Spleen (tissue), 11 donors: ENCODE data around the gene RBM47. TPM values are rescaled to one million over a fixed set of nuclear protein-coding genes. Genes with fewer than 3 reads are reported as not detected.
A peak's percentile ranks its signal among the peaks of the same experiment; 100 is the strongest.

ENCODE experiments used
- DNase-seq: peaks from one replicate; pipeline ENCODE4 v3.0.0-alpha.2; 2020
- H3K27ac ChIP-seq, 8 donors: fragments of 200-600 bp; sonication (generic) in 7 of 8; 1 replicate in 4 of 8; 2 replicates in 4 of 8; pipeline versions ENCODE4 v1.5.0 to v1.8.0; 2016 to 2021; ENCODE audit warnings: inconsistent platforms in 4 of 8, mild to moderate bottlenecking in 4 of 8, moderate library complexity in 1 of 8
- H3K27me3 ChIP-seq, 7 donors: fragments of 200-600 bp; sonication (generic) in 6 of 7; replicated peaks in 1 of 7; 1 replicate in 4 of 7; 2 replicates in 3 of 7; pipeline versions ENCODE4 v1.5.0 to v1.8.0; 2016 to 2021; ENCODE audit warnings: inconsistent platforms in 3 of 7, mild to moderate bottlenecking in 1 of 7
- H3K36me3 ChIP-seq, 6 donors: fragments of 200-600 bp; sonication (generic) in 5 of 6; 1 replicate in 4 of 6; 2 replicates in 2 of 6; pipeline versions ENCODE4 v1.5.0 to v1.8.0; 2016 to 2021; ENCODE audit warnings: inconsistent platforms in 2 of 6
- H3K4me1 ChIP-seq, 6 donors: fragments of 200-600 bp; sonication (generic) in 5 of 6; 1 replicate in 3 of 6; 2 replicates in 3 of 6; pipeline versions ENCODE4 v1.5.0 to v1.8.0; 2016 to 2021; ENCODE audit warnings: inconsistent platforms in 3 of 6
- H3K4me3 ChIP-seq, 8 donors: fragments of 200-600 bp; sonication (generic) in 7 of 8; 1 replicate in 4 of 8; 2 replicates in 4 of 8; pipeline versions ENCODE4 v1.5.0 to v1.8.0; 2016 to 2021; ENCODE audit warnings: inconsistent platforms in 4 of 8, mild to moderate bottlenecking in 4 of 8, moderate library complexity in 2 of 8
- H3K9me3 ChIP-seq, 8 donors: fragments of 200-600 bp; sonication (generic) in 7 of 8; 1 replicate in 4 of 8; 2 replicates in 4 of 8; pipeline versions ENCODE4 v1.5.0 to v1.8.0; 2016 to 2021; ENCODE audit warnings: inconsistent platforms in 4 of 8
- CTCF ChIP-seq, 11 experiments: fragments of 200-600 bp in 7 of 11; fragments of 450-650 bp in 4 of 11; sonication (generic) in 4 of 11; IDR thresholded peaks in 8 of 11; conservative IDR thresholded peaks in 3 of 11; 1 replicate in 7 of 11; 2 replicates in 4 of 11; pipeline versions ENCODE4 v1.4.0 to v1.8.0; 2016 to 2021; ENCODE audit warnings: antibody characterized with exemption in 11 of 11, inconsistent platforms in 4 of 11, mild to moderate bottlenecking in 1 of 11
- POLR2A ChIP-seq, 3 donors: fragments of 450-650 bp; IDR thresholded peaks; one replicate each; pipeline ENCODE4 v1.5.1; 2017; ENCODE audit warnings: antibody characterized with exemption in 3 of 3, mild to moderate bottlenecking in 1 of 3
- POLR2AphosphoS5 ChIP-seq, 3 donors: sonication (generic); formaldehyde crosslinking; IDR thresholded peaks; one replicate each; pipeline ENCODE4 v1.5.1; 2017; ENCODE audit warnings: antibody characterized with exemption in 3 of 3
- WGBS, 5 donors: extraction: QIAGEN DNeasy Blood & Tissue Kit in 3 of 5; methylation state at CpG; one replicate each; pipeline versions ENCODE4 v1.1.5 to v1.1.7; 2013 to 2018; 5-methylcytosine and 5-hydroxymethylcytosine counted together
- intact Hi-C: fragments of 100-400 bp; cut with DNase I; formaldehyde crosslinking; loops from one replicate; pipeline ENCODE4 v1.15.0; 2023; ENCODE audit warnings: low total_unique reads
- polyA plus RNA-seq, 3 donors: library from polyadenylated mRNA; stranded (reverse); fragments of 200-250 nt; gene quantifications; one replicate each; pipeline ENCODE4 v1.2.1, GENCODE V29; 2013
- total RNA-seq, 7 donors: library from RNA; depleted of rRNA in 3 of 7; stranded (reverse); fragments of >200 nt in 3 of 7; fragmentation: NEBNext Ultra II Directional in 4 of 7; extraction: Animal tissue kit (Norgen Biotek cat#: 25700) in 4 of 7; gene quantifications; one replicate each; pipeline versions ENCODE4 v1.1.0 to v1.2.1, GENCODE V29; 2016 to 2021
- donor health status: healthy with polysubstance abuse.
- donor health status: DM: no; HTN: no; CAD: no; lungs with moderate emphysema.
- donor health status: DM: no; HTN: no; CAD: no.
- donor health status: Bipolar disorder and iron deficiency.
- donor health status: healthy.
- donor health status: DM: no; HTN: no; CAD: no.
- donor health status: DM: yes; HTN: yes; CAD: no.

The RBM47 gene
- total and polyA plus RNA-seq, 10 donors: 6.0 to 164 (median 77.9) TPM

DNA sequence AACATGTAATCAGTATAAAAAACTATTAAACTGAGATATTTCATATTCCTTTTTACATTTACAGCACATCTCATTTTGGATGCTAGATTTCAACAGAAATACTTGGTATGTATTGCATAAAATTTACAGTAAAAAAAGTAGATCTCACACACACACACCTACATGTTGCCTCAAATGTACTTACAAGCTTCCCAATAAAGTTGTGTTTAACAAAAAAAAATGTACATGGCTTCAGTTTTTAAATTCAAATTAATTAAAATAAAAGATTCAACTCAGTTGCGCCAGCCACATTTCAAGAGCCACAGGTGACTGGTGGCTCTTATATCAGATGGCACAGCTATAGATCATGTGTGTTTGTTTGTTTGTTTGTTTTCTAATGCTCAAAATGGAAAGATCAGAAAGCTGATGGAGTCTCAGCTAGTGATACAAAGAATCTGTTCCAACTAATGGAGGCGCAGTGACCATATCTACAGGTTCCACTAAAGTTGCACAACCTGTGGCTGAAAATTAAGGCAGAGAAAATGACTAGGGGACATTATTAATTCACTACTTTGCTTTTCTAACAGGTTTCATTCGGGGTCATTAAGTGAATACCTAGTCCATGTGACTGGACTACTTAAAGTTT, 45.0 kb downstream of the RBM47 start:
- Histone ChIP-seq H3K36me3 (peaks cover 0 to 19% (median 0%) of the 10 kb centered on the region in 6 donors), H3K9me3 (no peaks in the 10 kb centered on the region), H3K4me3 (no peak overlapping the region), H3K4me1 (peaks cover 4 to 71% (median 31%) of the 10 kb centered on the region in 6 donors), H3K27ac (peak overlapping the region in 6 of 8 donors; percentile 4 to 89 (median 81)), H3K27me3 (no peaks in the 10 kb centered on the region)
- 91 to 97% (median 94%) methylated on average over 3 of the region's 3 CpGs for WGBS, 5 donors
- intact Hi-C loops: no loop called here
- no peak for DNase-seq
- TF ChIP-seq POLR2AphosphoS5 (IDR thresholded peaks at IDR 0.05): no peak
- no peak for TF ChIP-seq POLR2A (IDR thresholded peaks at IDR 0.05)
- no peak for TF ChIP-seq CTCF (IDR thresholded peaks at IDR 0.05 in 8 of 11, conservative IDR thresholded peaks at IDR 0.05 in 3 of 11)

DNA sequence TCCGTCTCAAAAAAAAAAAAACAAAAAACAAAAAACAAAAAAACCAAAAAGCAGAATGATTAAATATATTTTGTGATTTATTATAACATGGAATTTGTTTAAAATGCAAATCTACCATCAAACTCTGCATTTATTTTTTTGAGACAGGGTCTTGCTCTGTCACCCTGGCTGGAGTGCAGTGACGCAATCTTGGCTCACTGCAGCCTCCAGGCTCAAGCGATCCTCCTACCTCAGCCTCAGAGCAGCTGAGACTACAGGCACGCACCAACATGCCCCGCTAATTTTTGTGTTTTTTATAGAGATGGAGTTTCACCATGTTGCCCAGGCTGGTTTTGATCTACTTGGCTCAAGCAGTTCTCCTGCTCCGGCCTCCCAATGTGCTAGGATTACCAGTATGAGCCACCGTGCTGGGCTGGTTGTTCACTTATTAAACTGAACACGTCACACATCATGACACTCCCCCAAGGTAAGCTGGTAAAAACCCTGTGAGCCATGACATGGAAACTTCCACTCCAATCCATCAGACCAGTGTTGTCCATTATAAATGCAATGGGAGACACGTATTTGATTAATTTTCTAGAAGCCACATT, 45.7 kb downstream of the RBM47 start:
- 92 to 98% (median 95%) methylated on average over 9 of the region's 9 CpGs for WGBS, 5 donors
- Histone ChIP-seq H3K4me3 (no peak overlapping the region), H3K27ac (peak overlapping the region in 2 of 8 donors; percentile 6 to 89), H3K27me3 (no peaks in the 10 kb centered on the region), H3K36me3 (peaks cover 0 to 12% (median 0%) of the 10 kb centered on the region in 6 donors), H3K4me1 (peaks cover 4 to 70% (median 31%) of the 10 kb centered on the region in 6 donors), H3K9me3 (no peaks in the 10 kb centered on the region)
- intact Hi-C loops: no loop called here
- TF ChIP-seq POLR2AphosphoS5 (IDR thresholded peaks at IDR 0.05) (no peak), POLR2A (IDR thresholded peaks at IDR 0.05) (no peak), CTCF (IDR thresholded peaks at IDR 0.05 in 8 of 11, conservative IDR thresholded peaks at IDR 0.05 in 3 of 11) (no peak)
- DNase-seq: no peak

DNA sequence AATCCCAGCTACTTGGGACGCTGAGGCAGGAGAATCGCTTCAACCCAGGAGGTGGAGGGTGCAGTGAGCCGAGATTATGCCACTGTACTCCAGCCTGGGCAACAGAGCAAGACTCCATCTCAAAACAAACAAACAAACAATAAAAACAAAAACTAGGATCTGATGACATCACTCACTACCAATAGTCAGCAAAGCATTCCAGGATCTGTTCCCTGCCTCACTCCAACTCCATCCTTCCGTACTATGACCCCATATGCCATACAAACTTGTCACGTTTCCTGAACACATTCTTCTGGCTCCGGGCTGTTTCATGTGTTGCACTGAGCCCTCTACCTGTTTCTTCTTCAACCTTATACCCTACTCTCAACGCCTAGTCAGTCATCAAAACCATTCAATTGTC, 47.3 kb downstream of the RBM47 start:
- 85 to 96% (median 91%) methylated on average over 7 of the region's 7 CpGs for WGBS, 5 donors

More for the DNA sequence above, 47.3 kb downstream of the RBM47 start:
- no peak overlapping the region for H3K4me3 ChIP-seq
- TF ChIP-seq CTCF (IDR thresholded peaks at IDR 0.05 in 8 of 11, conservative IDR thresholded peaks at IDR 0.05 in 3 of 11): no peak
- intact Hi-C loops: no loop called here
- H3K27me3 ChIP-seq: no peaks in the 10 kb centered on the region
- H3K36me3 ChIP-seq: peaks cover 0 to 11% (median 0%) of the 10 kb centered on the region in 6 donors
- H3K4me1 ChIP-seq: peaks cover 4 to 67% (median 37%) of the 10 kb centered on the region in 6 donors
- H3K27ac ChIP-seq: peak overlapping the region in 1 of 8 donors; percentile 16
- no peak for DNase-seq
- no peaks in the 10 kb centered on the region for H3K9me3 ChIP-seq
